Esophagus muscularis mucosa (tissue), 4 donors: ENCODE results near the gene MGARP. TPM values are rescaled to one million over a fixed set of nuclear protein-coding genes. Genes with fewer than 3 reads are reported as not detected.
"Not testable (repeated sequence)": the region's sequence is repeated elsewhere in the genome, so short reads cannot be mapped to it uniquely, and the experiment has no call there.

Experiments used
- DNase-seq: peaks from one replicate; pipeline ENCODE4 v3.0.0-alpha.2; 2017; ENCODE audit errors: extremely low spot score
- H3K27ac ChIP-seq, 4 donors: fragments of 200-600 bp; sonication (generic); replicated peaks in 1 of 4; 1 replicate in 3 of 4; 2 replicates in 1 of 4; pipeline ENCODE4 v1.5.1; 2016 to 2019; ENCODE audit warnings: mild to moderate bottlenecking in 1 of 4
- H3K27me3 ChIP-seq, 4 donors: fragments of 200-600 bp; sonication (generic); one replicate each; pipeline versions ENCODE4 v1.5.1 to v1.6.0; 2016 to 2019
- H3K36me3 ChIP-seq, 4 donors: fragments of 200-600 bp; sonication (generic); one replicate each; pipeline ENCODE4 v1.5.1; 2016 to 2019
- H3K4me1 ChIP-seq, 4 donors: fragments of 200-600 bp; sonication (generic); one replicate each; pipeline ENCODE4 v1.5.1; 2016 to 2019
- H3K4me3 ChIP-seq, 4 donors: fragments of 200-600 bp; sonication (generic); 1 replicate in 2 of 4; 2 replicates in 2 of 4; pipeline ENCODE4 v1.5.1; 2016 to 2019; ENCODE audit warnings: mild to moderate bottlenecking in 4 of 4, moderate library complexity in 1 of 4
- H3K9me3 ChIP-seq, 4 donors: fragments of 200-600 bp; sonication (generic); 1 replicate in 3 of 4; 2 replicates in 1 of 4; pipeline ENCODE4 v1.5.1; 2016 to 2019
- CTCF ChIP-seq, 3 experiments: fragments of 200-600 bp in 2 of 3; fragments of 450-650 bp in 1 of 3; sonication (generic) in 2 of 3; IDR thresholded peaks; one replicate each; pipeline ENCODE4 v1.5.1; 2017 to 2019; ENCODE audit warnings: antibody characterized with exemption in 3 of 3, mild to moderate bottlenecking in 2 of 3, moderate library complexity in 1 of 3
- EP300 ChIP-seq: sonication (generic); formaldehyde crosslinking; IDR thresholded peaks from one replicate; pipeline ENCODE4 v1.6.1; 2017; ENCODE audit warnings: antibody characterized with exemption
- POLR2A ChIP-seq: fragments of 450-650 bp; IDR thresholded peaks from one replicate; pipeline ENCODE4 v1.6.1; 2017; ENCODE audit warnings: antibody characterized with exemption, moderate library complexity, mild to moderate bottlenecking, low read depth
- POLR2AphosphoS5 ChIP-seq, 2 donors: sonication (generic); formaldehyde crosslinking; IDR thresholded peaks; one replicate each; pipeline ENCODE4 v1.6.1; 2017; ENCODE audit warnings: antibody characterized with exemption in 2 of 2
- WGBS: methylation state at CpG from one replicate; pipeline ENCODE4 v1.1.5; 2018; 5-methylcytosine and 5-hydroxymethylcytosine counted together
- intact Hi-C: fragments of 100-400 bp; cut with DNase I; formaldehyde crosslinking; loops from one replicate; pipeline ENCODE4 v1.15.1; 2023
- total RNA-seq, 4 donors: library from RNA; depleted of rRNA; stranded (reverse); fragments of >200 nt; gene quantifications; one replicate each; pipeline versions ENCODE4 v1.1.0 to v1.2.1, GENCODE V29; 2016

Gene MGARP
- total RNA-seq, 4 donors from 2014 or later = 2.0 to 4.3 (median 3.4) TPM

- TF ChIP-seq EP300 = no peak
- TF ChIP-seq POLR2AphosphoS5 (IDR thresholded peaks at IDR 0.05) = no peak
- no peak for TF ChIP-seq POLR2A
- TF ChIP-seq CTCF (IDR thresholded peaks at IDR 0.05) = no peak
- Histone ChIP-seq H3K4me3 (no peak overlapping the region), H3K9me3 (no peaks in the 10 kb centered on the region), H3K27me3 (no peaks in the 10 kb centered on the region), H3K27ac (peak overlapping the region in 1 of 4 donors; percentile 59), H3K36me3 (no peaks in the 10 kb centered on the region), H3K4me1 (peaks cover 6 to 16% (median 11%) of the 10 kb centered on the region in 4 donors)
- intact Hi-C loops = no loop called here
- no peak for DNase-seq
- 93% methylated on average over 1 of the region's 1 CpG for WGBS
Measured at GRCh38 chr4:139267301-139267700, 12.7 kb downstream of the MGARP start.

- intact Hi-C loops = no loop called here
- H3K27ac ChIP-seq = peak overlapping the region; percentile 2 to 59 (median 45)
- peaks cover 6 to 16% (median 11%) of the 10 kb centered on the region in 4 donors for H3K4me1 ChIP-seq
- H3K4me3 ChIP-seq = peak overlapping the region; percentile 44 to 52 (median 50)
- H3K9me3 ChIP-seq = no peaks in the 10 kb centered on the region
- TF ChIP-seq EP300 (no peak), POLR2AphosphoS5 (IDR thresholded peaks at IDR 0.05) (peak in 1 of 2 donors; percentile 42)
- no peaks in the 10 kb centered on the region for H3K27me3 ChIP-seq
- H3K36me3 ChIP-seq = no peaks in the 10 kb centered on the region
- WGBS = 24% methylated on average over 14 of the region's 14 CpGs
- no peak for DNase-seq
Measured at GRCh38 chr4:139266583-139267257, 13.3 kb downstream of the MGARP start.

- Histone ChIP-seq H3K27me3 (no peaks in the 10 kb centered on the region), H3K9me3 (no peaks in the 10 kb centered on the region), H3K4me3 (peak overlapping the region; percentile 44 to 52 (median 50)), H3K27ac (peak overlapping the region; percentile 2 to 59 (median 45)), H3K36me3 (no peaks in the 10 kb centered on the region), H3K4me1 (peaks cover 6 to 16% (median 11%) of the 10 kb centered on the region in 4 donors)
- DNase-seq = no peak
- TF ChIP-seq POLR2A = no peak
- no peak for TF ChIP-seq POLR2AphosphoS5 (IDR thresholded peaks at IDR 0.05)
- no peak for TF ChIP-seq EP300
- no peak for TF ChIP-seq CTCF (IDR thresholded peaks at IDR 0.05)
- intact Hi-C loops = no loop called here
- 12% methylated on average over 1 of the region's 1 CpG for whole genome bisulfite sequencing
Measured at GRCh38 chr4:139266208-139266582, 13.8 kb downstream of the MGARP start.

GRCh38 chr4:139265654-139266053 lies 14.4 kb downstream of the MGARP start:
- WGBS = 55% methylated on average over 3 of the region's 3 CpGs
- no peaks in the 10 kb centered on the region for H3K9me3 ChIP-seq
- H3K27me3 ChIP-seq = no peaks in the 10 kb centered on the region
- H3K36me3 ChIP-seq = no peaks in the 10 kb centered on the region
- H3K4me1 ChIP-seq = peaks cover 6 to 16% (median 11%) of the 10 kb centered on the region in 4 donors
- TF ChIP-seq POLR2A (no peak), POLR2AphosphoS5 (IDR thresholded peaks at IDR 0.05) (no peak), EP300 (no peak), CTCF (IDR thresholded peaks at IDR 0.05) (no peak)
- H3K27ac ChIP-seq = no peak overlapping the region
- intact Hi-C loops = no loop called here
- no peak overlapping the region for H3K4me3 ChIP-seq
- no peak for DNase-seq

GRCh38 chr4:139256349-139256748 lies 23.7 kb downstream of the MGARP start:
- WGBS = 40% methylated on average over 2 of the region's 2 CpGs
- no peaks in the 10 kb centered on the region for H3K27me3 ChIP-seq
- no peak overlapping the region for H3K27ac ChIP-seq
- H3K4me1 ChIP-seq = peaks cover 0 to 5% (median 0%) of the 10 kb centered on the region in 4 donors
- DNase-seq = no peak
- TF ChIP-seq EP300 (no peak), CTCF (IDR thresholded peaks at IDR 0.05) (no peak), POLR2A (no peak), POLR2AphosphoS5 (IDR thresholded peaks at IDR 0.05) (no peak)
- H3K9me3 ChIP-seq = no peaks in the 10 kb centered on the region
- intact Hi-C loops = no loop called here
- no peaks in the 10 kb centered on the region for H3K36me3 ChIP-seq
- no peak overlapping the region for H3K4me3 ChIP-seq

GRCh38 chr4:139255581-139255980 lies 24.4 kb downstream of the MGARP start:
- WGBS = 93% methylated on average over 6 of the region's 6 CpGs

More at GRCh38 chr4:139255581-139255980, 24.4 kb downstream of the MGARP start:
- H3K4me1 ChIP-seq, H3K27ac ChIP-seq, H3K36me3 ChIP-seq, DNase-seq, H3K9me3 ChIP-seq, intact Hi-C loops, H3K27me3 ChIP-seq, H3K4me3 ChIP-seq: not testable (repeated sequence)
